GM21381 (cell line): Measurements from ENCODE around the gene ACOX3.
"Not testable (repeated sequence)": the region's sequence is repeated elsewhere in the genome, so short reads cannot be mapped to it uniquely, and the experiment has no call there.

Source experiments
- ATAC-seq: cut with Tn5 transposase; IDR thresholded peaks from one replicate; pipeline ENCODE4 v1.9.1; 2021; ENCODE audit warnings: mild to moderate bottlenecking, moderate library complexity; ENCODE audit not compliant: unreplicated experiment

ACOX3 gene

DNA sequence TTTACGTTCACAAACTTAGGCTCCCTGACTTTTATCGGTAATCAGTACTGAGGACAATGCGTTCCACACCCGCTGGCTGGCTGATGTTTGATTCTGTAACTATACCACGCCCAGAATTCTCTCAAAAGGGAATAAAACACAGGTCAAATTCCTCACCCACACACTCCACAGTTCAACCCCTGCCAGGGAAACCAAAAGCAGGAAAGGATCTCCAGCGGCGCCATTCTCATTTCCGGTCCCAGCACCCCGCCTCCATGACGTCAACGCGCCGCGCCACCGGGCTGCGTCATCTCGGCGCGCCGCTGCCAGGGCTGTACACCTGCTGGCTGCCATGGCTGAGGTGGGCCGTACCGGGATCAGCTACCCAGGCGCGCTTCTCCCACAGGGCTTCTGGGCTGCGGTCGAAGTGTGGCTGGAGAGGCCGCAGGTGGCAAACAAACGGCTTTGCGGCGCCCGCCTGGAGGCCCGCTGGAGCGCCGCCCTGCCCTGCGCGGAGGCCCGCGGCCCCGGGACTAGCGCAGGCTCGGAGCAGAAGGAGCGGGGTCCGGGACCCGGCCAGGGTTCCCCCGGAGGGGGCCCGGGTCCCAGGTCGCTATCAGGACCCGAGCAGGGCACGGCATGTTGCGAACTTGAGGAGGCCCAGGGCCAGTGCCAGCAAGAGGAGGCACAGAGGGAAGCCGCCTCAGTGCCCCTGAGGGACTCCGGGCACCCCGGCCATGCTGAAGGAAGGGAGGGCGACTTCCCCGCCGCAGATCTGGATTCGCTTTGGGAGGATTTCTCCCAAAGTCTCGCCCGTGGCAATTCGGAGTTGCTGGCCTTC, at the start of gene ACOX3, which contains the start of gene TRMT44:
ACOX3 (minus strand) TSS at position 232 of the 820 bp plus-strand sequence. CDS start 24,202 bp downstream, outside the sequence.
TRMT44 (plus strand) TSS at position 286 of the 820 bp plus-strand sequence; CDS start at position 332, 46 bp downstream.
- peak; percentile 87 for ATAC-seq

DNA sequence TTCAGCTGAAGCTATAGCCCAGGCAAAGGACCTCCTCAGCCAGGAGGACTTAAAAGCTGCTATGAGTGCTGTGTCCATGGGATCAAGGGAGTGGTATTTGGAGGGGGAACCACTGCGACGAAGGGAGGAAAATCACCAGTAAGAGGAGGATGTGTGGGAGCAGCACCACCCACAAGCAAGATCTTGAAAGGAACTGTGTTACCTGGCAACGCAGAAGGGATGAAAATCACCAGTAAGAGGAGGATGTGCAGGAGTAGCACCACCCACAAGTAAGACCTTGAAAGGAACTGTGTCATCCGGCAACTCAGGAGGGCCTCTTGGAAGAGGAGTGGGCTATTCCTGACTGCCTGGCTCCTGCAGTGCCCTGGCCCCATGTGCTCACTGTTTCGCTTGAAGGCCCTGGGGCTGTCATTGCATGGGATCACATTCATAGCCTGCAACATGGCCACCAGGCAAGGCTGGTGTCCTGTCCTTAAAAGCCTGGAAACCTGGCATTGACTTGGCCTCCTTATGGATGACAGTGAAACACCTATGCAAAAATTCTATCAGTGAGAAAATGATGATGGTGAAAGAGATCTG, 48.4 kb upstream of the ACOX3 start:
- ATAC-seq, result no peak

DNA sequence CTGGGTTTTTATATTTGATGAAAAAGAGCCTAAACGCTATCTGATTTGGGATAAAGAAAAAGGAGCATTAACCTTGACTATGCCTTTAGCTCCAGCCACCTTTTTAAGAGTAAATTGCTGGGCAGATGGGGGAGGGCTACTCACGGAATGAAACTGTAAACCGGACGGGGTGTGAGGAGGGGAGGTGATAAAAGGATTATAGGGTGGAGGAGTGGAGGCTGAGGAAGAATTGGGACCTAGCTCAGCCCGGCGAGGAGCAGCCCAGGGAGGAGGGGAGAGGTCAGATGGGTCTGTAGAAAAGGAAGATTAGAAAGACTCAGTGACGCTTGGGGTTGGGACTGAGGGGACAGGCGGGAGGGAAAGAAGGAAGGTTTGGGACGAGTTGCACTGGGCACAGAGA, 46.1 kb upstream of the ACOX3 start:
- ATAC-seq, result not testable (repeated sequence)

DNA sequence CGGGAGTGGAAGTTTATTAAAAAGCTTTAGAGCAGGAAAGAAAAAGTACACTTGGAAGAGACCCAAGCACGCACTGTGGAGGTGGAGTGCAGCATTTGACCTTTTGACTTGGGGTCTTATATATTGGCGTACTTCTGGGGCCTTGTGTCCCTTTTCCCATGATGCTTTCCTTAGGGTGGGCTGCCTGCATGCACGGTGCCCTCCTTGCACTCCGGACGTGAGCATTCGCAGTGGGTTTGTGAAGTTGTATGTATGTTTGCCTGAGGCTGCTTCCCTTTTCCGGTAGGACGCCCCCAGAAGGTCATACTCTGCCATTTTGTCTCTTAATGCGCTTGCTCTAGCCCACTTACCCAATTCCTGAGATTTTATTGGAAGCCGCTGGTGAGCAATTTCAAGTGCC, 39.7 kb upstream of the ACOX3 start:
- ATAC-seq, result no peak

DNA sequence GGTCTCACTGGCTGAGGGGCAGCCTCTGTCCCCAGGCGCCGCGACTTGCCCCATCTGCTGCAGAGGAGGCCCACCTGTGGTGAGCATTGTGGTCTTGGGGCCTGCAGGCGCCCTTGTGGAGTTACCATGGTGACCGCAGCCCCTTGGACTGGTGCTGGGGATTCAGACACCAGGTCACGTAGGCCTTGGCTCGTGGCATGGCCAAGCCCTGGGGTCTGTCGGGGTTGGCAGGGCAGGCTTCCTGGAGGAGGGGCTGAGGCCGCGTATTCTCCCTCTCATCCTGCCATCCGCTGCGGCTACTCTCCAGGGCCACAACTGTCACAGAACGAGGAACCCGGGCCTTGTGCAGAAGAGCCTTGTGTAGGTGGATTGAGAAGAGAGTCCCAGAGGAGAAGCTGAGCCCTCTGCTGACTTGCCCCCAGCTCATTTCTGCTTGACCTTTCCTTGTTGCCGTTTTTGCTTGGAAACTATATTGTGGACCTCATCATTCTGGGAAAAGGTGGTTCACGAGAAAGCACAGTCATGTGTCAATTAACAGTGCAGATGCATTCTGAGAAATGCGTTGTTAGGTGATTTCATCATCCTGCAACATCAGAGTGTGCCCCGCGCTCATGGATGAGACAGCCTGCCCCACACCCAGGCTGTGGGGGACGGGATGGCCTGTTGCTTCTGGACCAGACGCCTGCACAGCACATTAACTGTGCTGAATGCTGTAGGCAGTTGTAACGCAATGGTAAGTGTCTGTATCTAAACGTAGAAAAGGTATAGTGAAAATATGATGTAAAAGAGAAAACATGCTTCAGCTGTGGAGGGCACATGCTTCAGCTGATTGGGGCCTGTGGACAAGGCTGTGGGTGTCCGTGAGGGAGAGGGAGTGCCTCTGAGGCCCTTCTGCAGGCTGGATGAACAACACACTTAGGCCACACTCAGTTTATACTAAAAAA, 38.5 kb upstream of the ACOX3 start:
- ATAC-seq, result no peak

DNA sequence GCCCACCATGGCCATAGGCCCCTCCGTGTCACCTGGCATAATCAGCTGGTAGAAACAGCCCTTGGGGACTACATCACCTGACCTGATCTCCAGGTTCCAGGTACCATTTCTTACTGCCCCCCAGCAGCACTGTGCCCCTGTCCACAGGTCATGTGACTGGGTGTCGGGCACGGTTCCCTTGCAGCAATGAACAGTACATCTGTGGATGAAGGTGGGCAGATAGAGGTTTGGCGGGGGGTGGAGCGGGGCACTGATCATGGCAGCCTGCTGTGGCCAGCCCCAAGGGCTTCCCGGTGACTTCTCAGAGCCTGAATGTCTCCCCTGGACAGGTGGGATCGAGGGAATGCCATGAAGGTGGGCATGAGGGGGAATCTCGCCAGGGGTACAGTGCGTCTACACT, 37.8 kb upstream of the ACOX3 start:
- ATAC-seq, result no peak

DNA sequence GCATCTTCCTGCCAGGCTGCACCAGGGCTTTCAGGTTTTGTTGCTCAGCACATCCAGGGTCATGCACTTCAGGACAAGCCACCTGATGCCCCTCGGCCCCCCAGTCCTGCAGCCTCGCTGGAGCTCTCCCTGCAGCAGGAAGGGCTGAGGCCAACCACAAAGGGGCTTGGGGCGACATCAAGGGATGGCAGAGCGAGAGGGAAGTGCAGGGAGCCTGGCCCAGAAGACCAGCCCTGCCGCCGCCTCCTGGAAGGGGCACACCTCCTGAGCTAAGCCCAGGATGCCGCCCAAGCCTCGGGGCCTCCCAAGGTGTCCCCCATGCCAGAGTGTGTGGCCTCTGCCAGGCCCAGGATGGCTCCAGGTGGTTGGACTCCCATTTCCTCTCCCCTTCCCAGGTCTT, 37.2 kb upstream of the ACOX3 start:
- no peak for ATAC-seq

DNA sequence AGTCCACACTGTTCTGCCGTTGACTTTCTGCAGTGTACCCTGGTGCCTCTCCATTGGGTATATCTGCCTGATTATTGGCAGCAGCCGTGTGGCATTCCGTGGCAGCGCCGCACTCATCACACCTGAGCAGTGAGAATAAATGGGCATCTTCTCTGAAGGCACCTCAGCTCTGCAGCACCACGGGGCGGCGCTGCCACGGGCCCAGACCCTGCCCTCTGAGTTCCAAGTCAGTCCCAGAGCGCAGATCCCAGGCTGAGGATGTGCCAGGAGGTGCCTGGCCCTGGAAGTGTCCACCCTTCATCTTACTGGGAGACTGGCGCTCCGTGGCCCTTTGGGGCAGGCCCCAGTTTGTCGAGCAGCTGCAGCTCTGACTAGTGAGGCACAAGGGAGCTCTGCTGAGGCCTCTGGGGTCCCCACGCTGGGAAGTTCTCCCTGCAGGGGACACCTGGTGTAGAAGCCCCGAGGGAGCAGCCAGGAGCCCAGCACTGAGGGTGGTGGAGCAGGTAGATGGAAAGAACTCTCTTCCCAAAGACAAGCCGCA, 36.6 kb upstream of the ACOX3 start:
- ATAC-seq, result no peak

DNA sequence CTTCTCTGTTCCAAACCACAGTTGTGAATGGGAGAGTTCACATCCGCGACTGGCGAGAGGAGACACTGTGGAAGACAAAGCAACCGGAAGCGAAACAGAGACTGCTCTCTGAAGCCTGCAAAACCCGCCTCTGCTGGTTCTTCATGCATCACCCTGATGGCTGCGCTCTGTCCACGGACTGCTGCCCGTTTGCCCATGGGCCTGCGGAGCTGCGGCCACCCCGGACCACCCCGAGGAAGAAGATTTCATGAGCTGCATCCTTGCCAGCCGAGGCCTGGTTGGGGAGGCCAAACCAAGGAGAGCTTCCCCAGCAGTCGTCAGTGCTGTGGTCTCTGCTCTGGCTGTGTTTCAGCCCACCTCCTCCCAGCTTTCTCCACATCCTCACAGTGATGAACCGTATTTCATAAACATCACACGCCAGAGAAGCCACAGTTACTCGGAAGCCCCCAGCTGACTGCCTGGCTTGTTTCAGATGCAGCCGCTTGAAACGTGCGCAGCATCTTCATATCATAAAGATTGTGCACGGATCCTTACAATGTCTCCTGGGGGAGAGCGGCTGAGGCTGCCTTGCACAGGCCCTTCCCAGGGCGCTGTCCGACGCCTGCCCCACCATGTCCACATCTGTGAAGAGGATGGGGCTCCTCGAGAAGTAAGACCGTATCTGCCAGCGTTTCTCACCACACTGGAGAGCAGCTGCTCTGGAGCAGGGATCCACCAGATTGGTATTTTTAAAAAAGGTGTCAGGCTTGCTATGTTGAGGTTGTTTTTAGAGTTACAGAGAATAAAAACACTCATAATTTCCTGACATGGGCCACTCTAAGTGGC, 35.4 kb upstream of the ACOX3 start:
- no peak for ATAC-seq

DNA sequence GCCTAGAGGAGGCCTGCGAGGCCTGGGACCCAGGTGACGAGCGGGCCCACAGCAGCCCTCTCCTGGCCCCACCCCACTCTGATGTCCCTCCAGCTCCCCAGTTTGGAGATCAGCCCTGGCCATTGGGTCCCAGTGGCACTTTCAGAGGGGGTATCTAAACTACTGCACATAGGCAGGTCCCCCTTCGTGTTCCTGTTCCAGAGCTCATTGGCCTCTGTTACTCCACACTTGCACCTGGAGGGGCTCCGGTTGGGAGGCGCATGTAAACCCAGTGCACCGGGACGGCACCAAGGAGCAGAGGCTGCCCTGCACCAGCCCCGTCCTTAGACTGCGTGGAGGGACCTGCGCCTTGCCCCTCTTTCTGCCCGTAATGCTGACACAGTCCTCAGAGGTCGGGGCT, 34.3 kb upstream of the ACOX3 start:
- no peak for ATAC-seq

DNA sequence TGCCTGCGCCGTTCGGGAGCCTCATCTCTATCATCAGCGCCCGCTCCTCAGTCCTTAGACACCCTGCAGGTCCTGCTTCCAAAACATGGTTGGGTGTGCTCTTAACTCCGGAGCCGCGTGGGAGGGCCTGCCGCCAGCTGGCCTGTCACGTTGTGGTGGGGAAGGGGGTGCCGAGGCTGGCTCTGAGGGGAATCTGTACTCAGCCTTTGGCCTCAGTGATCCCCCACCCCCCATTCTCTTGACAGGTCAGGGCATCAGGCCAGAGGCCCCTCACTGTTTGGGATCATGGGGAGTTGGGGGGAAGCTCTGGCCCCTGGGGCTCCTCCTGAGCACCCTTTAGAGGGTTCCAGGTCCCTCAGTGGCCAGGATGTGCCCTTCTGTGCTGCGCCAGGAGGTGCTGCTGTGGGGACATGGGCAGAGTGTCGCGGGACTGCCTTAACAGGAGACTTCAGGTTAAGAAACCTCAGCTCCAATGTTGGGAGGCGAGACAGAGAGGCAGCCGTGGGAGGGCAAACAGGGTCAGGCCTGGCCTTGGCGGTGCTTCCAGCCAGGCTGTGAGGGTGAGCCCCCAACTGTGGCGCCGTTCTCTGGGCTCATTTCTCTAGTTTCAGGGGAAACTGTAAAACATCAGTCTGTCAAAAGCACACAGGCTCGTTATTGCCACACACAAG, 33.5 kb upstream of the ACOX3 start:
- no peak for ATAC-seq

DNA sequence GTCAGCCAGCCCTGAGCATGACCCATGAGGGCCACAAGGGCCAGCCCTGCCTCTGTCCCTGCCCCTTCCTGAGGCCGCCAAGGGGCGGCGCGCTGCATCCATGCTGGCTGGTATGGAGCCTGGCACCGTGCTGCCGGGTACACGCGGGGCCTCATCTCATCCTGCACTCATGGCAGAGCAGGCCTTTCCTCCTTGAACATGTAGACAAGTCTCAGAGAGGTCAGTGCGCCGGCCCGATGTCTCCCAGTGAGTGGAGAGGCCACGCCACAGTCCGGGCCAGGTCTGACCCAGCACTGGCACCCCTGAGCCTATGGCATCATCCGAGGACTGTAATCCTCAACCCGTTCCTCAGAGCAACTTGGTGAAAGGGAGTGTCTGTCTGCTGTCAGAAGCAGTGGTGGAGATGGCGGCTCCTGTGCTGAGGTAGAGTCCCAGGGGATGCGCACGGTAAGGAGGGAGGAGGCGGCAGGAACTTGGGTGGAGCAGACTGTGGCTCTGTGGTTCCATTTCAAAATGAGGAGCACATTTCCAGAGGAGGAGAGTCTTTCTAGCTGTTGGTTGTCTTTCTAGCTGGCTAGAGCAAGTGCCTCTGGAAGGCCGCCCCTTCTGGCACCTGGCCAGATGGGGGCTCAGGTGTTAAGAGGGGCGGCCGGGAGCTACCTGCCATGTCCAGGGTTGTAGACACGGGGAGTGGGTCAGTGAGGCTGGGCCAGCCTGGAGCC, 32.8 kb upstream of the ACOX3 start:
- no peak for ATAC-seq

DNA sequence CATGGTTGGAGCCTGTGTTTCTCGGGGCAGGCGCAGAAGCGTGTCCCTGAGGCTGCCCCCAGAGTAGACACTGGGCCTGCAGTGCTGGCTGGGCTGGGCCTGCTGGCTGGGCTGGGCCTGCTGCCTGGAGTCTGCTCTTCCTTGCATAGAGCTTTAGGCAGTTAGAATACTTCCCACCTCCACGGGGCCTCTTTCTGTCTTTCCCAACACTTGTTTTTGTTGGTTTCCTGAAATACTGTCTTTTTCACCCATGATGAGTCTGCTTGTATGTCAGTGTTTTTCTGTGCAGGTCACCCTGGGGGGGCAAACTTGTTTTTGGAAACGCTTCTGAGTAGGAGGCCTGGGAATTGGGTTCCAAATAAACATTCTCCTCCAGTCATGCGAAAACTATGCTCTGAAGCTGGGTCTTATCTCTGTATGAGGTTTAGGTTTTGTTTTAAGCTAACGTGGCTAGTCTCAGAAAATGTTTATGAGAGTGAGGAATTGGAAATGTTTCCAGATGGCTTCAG, 32.2 kb upstream of the ACOX3 start:
- ATAC-seq, result no peak

DNA sequence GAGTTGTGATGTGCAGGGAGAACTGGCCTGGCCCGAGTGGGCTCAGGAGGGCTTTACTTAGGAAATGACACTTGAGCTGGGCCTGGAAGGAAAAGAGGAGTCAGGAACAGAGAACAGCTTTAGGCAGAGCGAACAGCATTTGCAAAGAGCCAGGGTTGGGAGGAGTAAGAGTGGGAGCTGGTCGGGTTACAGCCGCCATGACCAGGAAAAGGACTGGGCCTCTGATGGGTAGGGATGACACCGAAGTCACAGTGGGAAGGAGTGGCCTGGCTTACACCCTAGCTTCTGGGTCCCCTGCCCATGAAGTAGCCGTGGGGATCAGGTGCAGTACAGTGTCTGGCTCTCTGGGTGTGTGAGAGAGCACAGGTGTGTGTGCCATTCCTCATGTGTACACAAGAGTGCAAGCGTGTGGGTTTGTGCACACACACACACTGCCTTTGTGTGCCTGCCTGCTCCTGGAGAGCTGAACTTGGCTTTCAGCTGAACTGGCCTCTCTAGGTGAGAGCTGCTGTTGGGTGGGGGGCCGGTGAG, 31.7 kb upstream of the ACOX3 start:
- ATAC-seq, result no peak

DNA sequence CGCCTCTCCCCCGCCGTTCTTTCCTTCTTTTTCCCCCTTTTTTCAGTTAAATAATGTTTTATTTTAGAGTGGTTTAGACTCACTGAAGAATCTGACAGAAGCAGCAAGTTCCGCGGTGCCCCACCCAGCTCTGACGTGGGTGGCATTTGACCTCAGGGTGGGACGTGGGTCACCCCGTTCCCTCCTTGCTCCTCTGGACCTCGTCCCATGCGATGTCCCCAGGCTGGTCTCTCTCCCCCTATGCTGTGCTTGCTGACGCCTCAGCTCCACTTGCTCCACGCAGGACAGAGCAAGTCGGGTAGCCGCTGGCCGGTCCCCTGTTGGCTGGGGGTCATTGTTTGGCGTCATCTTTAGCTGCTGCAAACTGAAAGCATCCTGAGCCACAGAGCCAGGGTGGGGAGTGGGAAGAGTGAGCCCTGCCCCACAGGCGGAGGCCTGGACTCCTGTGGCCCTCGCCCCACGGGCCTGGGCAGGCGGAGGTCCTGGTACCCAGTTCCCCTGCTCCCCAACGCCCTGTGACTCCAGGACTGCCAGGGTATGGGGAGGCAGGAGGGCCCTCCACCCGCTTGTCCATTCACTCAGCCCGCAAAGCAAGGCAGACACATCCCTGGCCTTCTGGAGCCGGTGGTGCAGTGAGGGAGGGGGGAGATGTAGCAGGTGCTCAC, 30.8 kb upstream of the ACOX3 start:
- ATAC-seq, result no peak

DNA sequence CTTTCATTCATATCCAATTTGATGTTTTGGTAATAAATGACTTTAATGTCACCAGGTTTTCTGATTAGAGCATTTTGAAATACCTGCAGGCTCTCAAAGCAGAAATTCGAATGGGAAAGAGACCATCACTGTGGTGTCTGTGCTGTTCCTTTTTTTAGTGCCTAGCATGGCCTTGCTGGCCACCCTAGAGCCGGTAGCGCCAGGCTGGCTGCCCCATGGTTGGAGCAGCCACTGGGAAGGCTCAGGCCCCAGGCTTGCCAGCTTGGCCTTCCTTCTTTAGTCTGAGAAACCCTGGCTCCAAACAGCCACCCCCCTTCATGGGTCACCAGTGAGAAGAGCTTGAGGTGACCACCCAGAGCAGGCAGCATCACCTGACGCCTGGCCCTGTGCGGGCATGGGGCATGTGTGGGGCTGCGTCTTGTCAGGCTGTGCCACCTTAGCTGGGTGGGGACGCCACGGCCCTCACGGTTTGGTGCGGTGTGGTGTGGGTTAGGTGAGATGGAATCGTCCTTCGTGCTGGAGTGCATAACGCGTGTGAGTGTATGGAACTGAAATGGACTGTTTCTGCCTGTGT, 30.0 kb upstream of the ACOX3 start:
- ATAC-seq, result no peak

DNA sequence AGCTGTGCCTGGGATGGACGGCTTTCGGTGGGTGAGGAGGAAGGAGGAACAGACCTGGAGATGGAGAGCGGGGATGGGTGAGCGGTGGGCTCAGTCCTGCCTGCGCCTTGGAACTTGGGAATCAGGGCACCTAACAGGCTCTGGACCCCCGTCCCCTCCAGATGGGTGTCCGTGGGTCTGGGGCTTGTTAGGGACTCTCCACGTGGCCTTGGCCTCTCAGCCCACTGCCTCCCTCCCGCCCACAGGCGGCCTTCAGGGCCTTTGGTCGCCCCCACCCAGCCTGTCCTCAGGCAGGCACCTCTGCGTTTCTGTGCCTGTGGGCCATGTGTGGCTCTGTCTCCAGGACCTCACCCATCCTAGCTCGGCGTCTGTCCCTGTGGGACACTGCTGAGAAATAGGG, 29.0 kb upstream of the ACOX3 start:
- no peak for ATAC-seq
